ENCODE results near the gene HEYL.

Gene HEYL

GRCh38 chr1:39663559-39663958 lies 24.1 kb upstream of the HEYL start:
- no peak for DNase-seq

- DNase-seq, result no peak
Observed at GRCh38 chr1:39662861-39663260, 23.4 kb upstream of the HEYL start.

- no peak for DNase-seq
Observed at GRCh38 chr1:39659538-39659937, 20.1 kb upstream of the HEYL start.

- DNase-seq, result no peak
Observed at GRCh38 chr1:39659110-39659509, 19.7 kb upstream of the HEYL start.

GRCh38 chr1:39657923-39658485 lies 18.6 kb upstream of the HEYL start:
- DNase-seq, result peak; percentile 47 to 60

GRCh38 chr1:39657402-39657801 lies 18.0 kb upstream of the HEYL start:
- no peak for DNase-seq

- no peak for DNase-seq
Observed at GRCh38 chr1:39656391-39656790, 16.9 kb upstream of the HEYL start.

- no peak for DNase-seq
Observed at GRCh38 chr1:39655578-39656268, 16.3 kb upstream of the HEYL start.

GRCh38 chr1:39654291-39654690 lies 14.8 kb upstream of the HEYL start:
- DNase-seq, result no peak

GRCh38 chr1:39653546-39654031 lies 14.1 kb upstream of the HEYL start:
- peak; percentile 70 for DNase-seq

GRCh38 chr1:39652554-39652953 lies 13.1 kb upstream of the HEYL start:
- no peak for DNase-seq

- no peak for DNase-seq
Observed at GRCh38 chr1:39652105-39652504, 12.7 kb upstream of the HEYL start.

- DNase-seq, result no peak
Observed at GRCh38 chr1:39650431-39650830, 11.0 kb upstream of the HEYL start.

GRCh38 chr1:39649636-39650185 lies 10.3 kb upstream of the HEYL start:
- DNase-seq, result no peak

- no peak for DNase-seq
Observed at GRCh38 chr1:39648496-39648895, 9.1 kb upstream of the HEYL start.

GRCh38 chr1:39647247-39647646 lies 7.8 kb upstream of the HEYL start:
- DNase-seq, result no peak

GRCh38 chr1:39646232-39647081 lies 7.0 kb upstream of the HEYL start:
- DNase-seq, result no peak

GRCh38 chr1:39645411-39646043 lies 6.1 kb upstream of the HEYL start:
- DNase-seq, result no peak

GRCh38 chr1:39643705-39644104 lies 4.3 kb upstream of the HEYL start:
- DNase-seq, result no peak

GRCh38 chr1:39642796-39643195 lies 3.4 kb upstream of the HEYL start:
- DNase-seq, result no peak

GRCh38 chr1:39640861-39641260 lies 1.4 kb upstream of the HEYL start:
- no peak for DNase-seq

- no peak for DNase-seq
Observed at GRCh38 chr1:39638965-39639304, 508 bp downstream of the HEYL start.

GRCh38 chr1:39637361-39637760 lies 2.1 kb downstream of the HEYL start:
- DNase-seq, result no peak
